SHP77 (cell line): ENCODE data around the gene NYNRIN.
"Not testable (repeated sequence)": the region's sequence is repeated elsewhere in the genome, so short reads cannot be mapped to it uniquely, and the experiment has no call there.

ENCODE experiments used
- DNase-seq, 2 experiments: peaks; one replicate each; lab custom pipeline; 2025; lab: John Stamatoyannopoulos, UW

The NYNRIN gene

GRCh38 chr14:24398653-24399446, at the start of gene NYNRIN:
TSS of gene NYNRIN (plus strand) at chr14:24399003. CDS start at chr14:24399247, 244 bp downstream.
- no peak for DNase-seq

- DNase-seq: no peak
These were observed 49.1 kb upstream of the NYNRIN start for GRCh38 chr14:24349742-24350141.

GRCh38 chr14:24351517-24351916, 47.3 kb upstream of the NYNRIN start:
- DNase-seq: no peak

- DNase-seq: no peak
These were observed 45.0 kb upstream of the NYNRIN start for GRCh38 chr14:24353559-24354481.

- not testable (repeated sequence) for DNase-seq
These were observed 44.3 kb upstream of the NYNRIN start for GRCh38 chr14:24354482-24354825.

- DNase-seq: no peak
These were observed 43.8 kb upstream of the NYNRIN start for GRCh38 chr14:24355009-24355408.

GRCh38 chr14:24356208-24356607, 42.6 kb upstream of the NYNRIN start:
- DNase-seq: no peak

- DNase-seq: no peak
These were observed 38.5 kb upstream of the NYNRIN start for GRCh38 chr14:24360281-24360680.

GRCh38 chr14:24361326-24361725, 37.5 kb upstream of the NYNRIN start:
- no peak for DNase-seq

GRCh38 chr14:24362241-24362960, 36.4 kb upstream of the NYNRIN start:
- no peak for DNase-seq

- no peak for DNase-seq
These were observed 35.4 kb upstream of the NYNRIN start for GRCh38 chr14:24363401-24363800.

GRCh38 chr14:24364841-24365240, 34.0 kb upstream of the NYNRIN start:
- DNase-seq: no peak

- DNase-seq: peak; percentile 91 to 94
These were observed 33.0 kb upstream of the NYNRIN start for GRCh38 chr14:24365600-24366412.

GRCh38 chr14:24366413-24366720, 32.4 kb upstream of the NYNRIN start:
- peak in 1 of 2 experiments; percentile 48 for DNase-seq

GRCh38 chr14:24366721-24367513, 31.9 kb upstream of the NYNRIN start:
- peak; percentile 98 for DNase-seq

- DNase-seq: peak; percentile 95 to 96
These were observed 31.1 kb upstream of the NYNRIN start, which contains the start of gene NFATC4 for GRCh38 chr14:24367514-24368211. TSS of gene NFATC4 (plus strand) at chr14:24368184. CDS start at chr14:24368341, 157 bp downstream.

- DNase-seq: no peak
These were observed 30.6 kb upstream of the NYNRIN start for GRCh38 chr14:24368212-24368561.

- DNase-seq: peak; percentile 35 to 60
These were observed 30.1 kb upstream of the NYNRIN start for GRCh38 chr14:24368562-24369252.

GRCh38 chr14:24369463-24369862, 29.3 kb upstream of the NYNRIN start:
- no peak for DNase-seq
